SU-DHL-6 (cell line): ENCODE data around the gene DMD.

Experiments
- H2AFZ ChIP-seq: fragments of 200-600 bp; sonication (generic); 2 replicates; pipeline ENCODE4 v1.6.1; 2014; ENCODE audit warnings: low read depth, mild to moderate bottlenecking, moderate library complexity, mixed read lengths, antibody characterized with exemption, low read length; ENCODE audit not compliant: severe bottlenecking
- H3F3A ChIP-seq: fragments of 200-600 bp; shearing (Covaris generic); 2 replicates; pipeline ENCODE4 v1.6.0; 2016; ENCODE audit warnings: antibody characterized with exemption, mild to moderate bottlenecking; ENCODE audit not compliant: insufficient read depth
- H3K27ac ChIP-seq: fragments of 200-600 bp; sonication (generic); 2 replicates; pipeline ENCODE4 v1.5.1; 2016; ENCODE audit warnings: low read depth, mild to moderate bottlenecking, low read length, moderate library complexity, mixed read lengths
- H3K27me3 ChIP-seq: fragments of 200-600 bp; sonication (generic), shearing (Covaris generic); 2 replicates; pipeline ENCODE4 v1.6.0; 2014; ENCODE audit warnings: mild to moderate bottlenecking, low read length
- H3K36me3 ChIP-seq: fragments of 200-600 bp; sonication (generic); 2 replicates; pipeline ENCODE4 v1.6.1; 2014; ENCODE audit warnings: mild to moderate bottlenecking, low read length, mixed read lengths
- H3K4me2 ChIP-seq: fragments of 300-600, 200-600 bp; shearing (Covaris generic), sonication (generic); 2 replicates; pipeline ENCODE4 v1.6.0; 2014; ENCODE audit warnings: low read length, low read depth, mild to moderate bottlenecking; ENCODE audit not compliant: poor library complexity, severe bottlenecking
- H3K4me3 ChIP-seq: fragments of 200-600 bp; sonication (generic); 2 replicates; pipeline ENCODE4 v1.5.1; 2014; ENCODE audit warnings: antibody characterized with exemption, low read length, mild to moderate bottlenecking, mixed read lengths; ENCODE audit not compliant: insufficient read depth, poor library complexity, severe bottlenecking
- H3K79me2 ChIP-seq: fragments of 200-600 bp; sonication (generic); 2 replicates; pipeline ENCODE4 v1.6.1; 2014; ENCODE audit warnings: mild to moderate bottlenecking, low read length, moderate library complexity; ENCODE audit not compliant: insufficient read depth
- H3K9ac ChIP-seq: fragments of 200-600 bp; sonication (generic); 2 replicates; pipeline ENCODE4 v1.7.0; 2014; ENCODE audit warnings: mild to moderate bottlenecking, low read length
- H3K9me2 ChIP-seq: fragments of 200-600 bp; sonication (generic); replicated peaks from 2 replicates; pipeline ENCODE4 v1.6.1; 2014; ENCODE audit warnings: low read length; ENCODE audit not compliant: insufficient read depth
- H3K9me3 ChIP-seq: fragments of 200-600 bp; sonication (generic); 2 replicates; pipeline ENCODE4 v1.6.1; 2014; ENCODE audit warnings: low read length, mixed read lengths; ENCODE audit not compliant: insufficient read depth
- H4K20me1 ChIP-seq: fragments of 200-600 bp; sonication (generic); 2 replicates; pipeline ENCODE4 v1.6.1; 2014; ENCODE audit warnings: low read depth, mild to moderate bottlenecking, antibody characterized with exemption, low read length, moderate library complexity, mixed read lengths
- EZH2phosphoT487 ChIP-seq: fragments of 200-600 bp; sonication (generic), shearing (Covaris generic); conservative IDR thresholded peaks from 2 replicates; pipeline ENCODE4 v1.6.1; 2018; ENCODE audit warnings: mild to moderate bottlenecking, antibody characterized with exemption, low read length, moderate library complexity, mixed read lengths
- TF ChIP-seq, protein P1 (sequence below): fragments of 200-600 bp; sonication (generic); IDR thresholded peaks from one replicate; pipeline ENCODE4 v1.5.1; 2017; ENCODE audit warnings: antibody characterized with exemption, mild to moderate bottlenecking, low read length, moderate library complexity; ENCODE audit not compliant: insufficient read depth, poor library complexity, severe bottlenecking

Gene DMD

DNA sequence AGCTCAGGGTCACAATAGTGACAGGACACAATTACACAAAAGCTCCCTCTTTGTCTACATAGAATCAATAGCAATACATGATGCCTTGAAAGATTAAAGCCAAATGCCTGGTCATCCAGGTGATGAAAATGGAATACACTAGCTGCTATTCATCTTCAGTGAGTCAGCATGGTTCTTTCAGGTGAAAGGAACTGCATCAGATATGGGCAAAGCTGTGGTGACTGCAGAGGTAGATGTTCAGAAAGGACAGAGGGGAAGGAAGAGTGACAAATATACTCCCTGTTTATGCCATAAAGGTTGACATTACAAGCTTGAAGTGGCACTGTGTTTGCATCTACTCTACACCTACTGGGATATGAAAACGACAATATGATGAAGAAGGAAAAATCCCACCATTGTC is 2119.5 kb downstream of the DMD start:
- Histone ChIP-seq H3K27ac (no peak overlapping the region), H3K9ac (no peak overlapping the region), H3K27me3 (no peaks in the 10 kb centered on the region), H3K79me2 (no peaks in the 10 kb centered on the region), H3K9me2 (no peaks in the 10 kb centered on the region), H3F3A (no peaks in the 10 kb centered on the region), H4K20me1 (no peaks in the 10 kb centered on the region), H3K4me3 (no peak overlapping the region), H3K36me3 (no peaks in the 10 kb centered on the region), H3K4me2 (no peak overlapping the region), H3K9me3 (no peaks in the 10 kb centered on the region), H2AFZ (no peak overlapping the region)
- no peak for TF ChIP-seq EZH2phosphoT487
- TF ChIP-seq, protein P1, sequence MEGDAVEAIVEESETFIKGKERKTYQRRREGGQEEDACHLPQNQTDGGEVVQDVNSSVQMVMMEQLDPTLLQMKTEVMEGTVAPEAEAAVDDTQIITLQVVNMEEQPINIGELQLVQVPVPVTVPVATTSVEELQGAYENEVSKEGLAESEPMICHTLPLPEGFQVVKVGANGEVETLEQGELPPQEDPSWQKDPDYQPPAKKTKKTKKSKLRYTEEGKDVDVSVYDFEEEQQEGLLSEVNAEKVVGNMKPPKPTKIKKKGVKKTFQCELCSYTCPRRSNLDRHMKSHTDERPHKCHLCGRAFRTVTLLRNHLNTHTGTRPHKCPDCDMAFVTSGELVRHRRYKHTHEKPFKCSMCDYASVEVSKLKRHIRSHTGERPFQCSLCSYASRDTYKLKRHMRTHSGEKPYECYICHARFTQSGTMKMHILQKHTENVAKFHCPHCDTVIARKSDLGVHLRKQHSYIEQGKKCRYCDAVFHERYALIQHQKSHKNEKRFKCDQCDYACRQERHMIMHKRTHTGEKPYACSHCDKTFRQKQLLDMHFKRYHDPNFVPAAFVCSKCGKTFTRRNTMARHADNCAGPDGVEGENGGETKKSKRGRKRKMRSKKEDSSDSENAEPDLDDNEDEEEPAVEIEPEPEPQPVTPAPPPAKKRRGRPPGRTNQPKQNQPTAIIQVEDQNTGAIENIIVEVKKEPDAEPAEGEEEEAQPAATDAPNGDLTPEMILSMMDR = no peak

DNA sequence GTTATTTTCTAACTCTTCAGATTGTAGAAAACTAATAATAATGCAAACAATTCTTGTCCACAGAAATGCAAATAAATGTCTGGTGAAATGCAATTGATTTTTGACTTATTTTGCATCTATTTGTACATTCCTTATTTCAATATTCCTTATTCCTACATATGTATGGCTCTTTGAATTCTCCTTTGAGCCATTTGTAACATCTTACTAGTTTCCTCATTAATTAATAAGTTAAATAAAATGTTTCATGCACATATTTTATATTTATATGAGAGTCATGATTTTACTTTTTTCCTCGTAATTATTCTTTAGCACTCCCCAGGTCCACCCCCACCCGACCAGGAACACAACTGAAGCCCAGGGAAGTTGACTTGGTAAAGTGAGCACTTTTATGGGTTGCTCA is 2136.8 kb downstream of the DMD start:
- Histone ChIP-seq H4K20me1 (no peaks in the 10 kb centered on the region), H3K27ac (no peak overlapping the region), H3K79me2 (no peaks in the 10 kb centered on the region), H3F3A (no peaks in the 10 kb centered on the region), H3K4me3 (no peak overlapping the region), H3K36me3 (no peaks in the 10 kb centered on the region), H3K4me2 (no peak overlapping the region), H3K9me3 (no peaks in the 10 kb centered on the region), H2AFZ (no peak overlapping the region), H3K9me2 (no peaks in the 10 kb centered on the region), H3K9ac (no peak overlapping the region), H3K27me3 (no peaks in the 10 kb centered on the region)
- TF ChIP-seq, protein P1 = no peak
- no peak for TF ChIP-seq EZH2phosphoT487

DNA sequence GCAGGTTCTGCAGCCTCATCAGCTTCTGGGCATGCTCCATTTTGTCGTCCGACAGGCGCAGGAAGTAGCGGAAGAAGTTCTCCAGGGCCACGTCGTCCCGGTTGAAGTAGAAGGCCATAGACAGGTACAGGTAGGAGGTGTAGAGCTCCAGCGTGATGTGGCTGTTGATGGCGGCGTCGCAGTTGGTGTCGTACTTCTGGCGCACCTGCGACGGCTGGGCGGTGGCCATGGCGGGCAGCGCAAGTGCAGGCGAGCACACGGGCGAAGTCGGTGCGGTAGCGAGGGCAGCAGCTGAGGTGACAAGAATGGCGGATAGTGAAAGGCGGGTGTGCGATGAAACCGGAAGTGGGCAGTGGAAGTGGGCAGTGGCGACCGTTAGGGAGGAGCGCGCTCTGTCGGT is 2139.6 kb downstream of the DMD start, which contains the start of gene FTHL17:
TSS of gene FTHL17 (minus strand) at position 317 of the 400 bp plus-strand sequence. CDS start at position 229, 88 bp downstream.
- H3K27me3 ChIP-seq = no peaks in the 10 kb centered on the region
- no peaks in the 10 kb centered on the region for H3K9me2 ChIP-seq
- H3K9ac ChIP-seq = no peak within 1 kb of the TSS
- H3K27ac ChIP-seq = no peak within 1 kb of the TSS
- no peaks in the 10 kb centered on the region for H3K36me3 ChIP-seq
- no peaks in the 10 kb centered on the region for H3F3A ChIP-seq
- no peak within 1 kb of the TSS for H3K4me2 ChIP-seq
- no peak within 1 kb of the TSS for H2AFZ ChIP-seq
- H3K4me3 ChIP-seq = no peak within 1 kb of the TSS
- no peak for TF ChIP-seq EZH2phosphoT487
- TF ChIP-seq, protein P1 = no peak
- H3K9me3 ChIP-seq = no peaks in the 10 kb centered on the region
- no peaks in the 10 kb centered on the region for H4K20me1 ChIP-seq
- no peaks in the 10 kb centered on the region for H3K79me2 ChIP-seq
